ENCODE data around the gene CAMK2A. TPM values are rescaled to one million over a fixed set of nuclear protein-coding genes. Genes with fewer than 3 reads are reported as not detected.

The CAMK2A gene
- total RNA-seq, 4 donors from 2014 or later = 1.2 TPM; not detected in 3

- Histone ChIP-seq H3K4me1 (peaks cover 0 to 13% (median 4%) of the 10 kb centered on the region in 4 donors), H3K27me3 (no peaks in the 10 kb centered on the region), H3K4me3 (no peak overlapping the region), H3K27ac (no peak overlapping the region), H3K36me3 (no peaks in the 10 kb centered on the region), H3K9me3 (no peaks in the 10 kb centered on the region)
- TF ChIP-seq, protein P1, sequence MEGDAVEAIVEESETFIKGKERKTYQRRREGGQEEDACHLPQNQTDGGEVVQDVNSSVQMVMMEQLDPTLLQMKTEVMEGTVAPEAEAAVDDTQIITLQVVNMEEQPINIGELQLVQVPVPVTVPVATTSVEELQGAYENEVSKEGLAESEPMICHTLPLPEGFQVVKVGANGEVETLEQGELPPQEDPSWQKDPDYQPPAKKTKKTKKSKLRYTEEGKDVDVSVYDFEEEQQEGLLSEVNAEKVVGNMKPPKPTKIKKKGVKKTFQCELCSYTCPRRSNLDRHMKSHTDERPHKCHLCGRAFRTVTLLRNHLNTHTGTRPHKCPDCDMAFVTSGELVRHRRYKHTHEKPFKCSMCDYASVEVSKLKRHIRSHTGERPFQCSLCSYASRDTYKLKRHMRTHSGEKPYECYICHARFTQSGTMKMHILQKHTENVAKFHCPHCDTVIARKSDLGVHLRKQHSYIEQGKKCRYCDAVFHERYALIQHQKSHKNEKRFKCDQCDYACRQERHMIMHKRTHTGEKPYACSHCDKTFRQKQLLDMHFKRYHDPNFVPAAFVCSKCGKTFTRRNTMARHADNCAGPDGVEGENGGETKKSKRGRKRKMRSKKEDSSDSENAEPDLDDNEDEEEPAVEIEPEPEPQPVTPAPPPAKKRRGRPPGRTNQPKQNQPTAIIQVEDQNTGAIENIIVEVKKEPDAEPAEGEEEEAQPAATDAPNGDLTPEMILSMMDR (IDR thresholded peaks at IDR 0.05) = no peak
- no peak for TF ChIP-seq POLR2A (IDR thresholded peaks at IDR 0.05)
- no peak for DNase-seq
Measured at GRCh38 chr5:150221471-150221870, 68.1 kb downstream of the CAMK2A start.

- Histone ChIP-seq H3K4me1 (peaks cover 0 to 24% (median 4%) of the 10 kb centered on the region in 4 donors), H3K36me3 (no peaks in the 10 kb centered on the region), H3K9me3 (no peaks in the 10 kb centered on the region)
Measured at GRCh38 chr5:150219861-150220260, 69.7 kb downstream of the CAMK2A start.

GRCh38 chr5:150219142-150219541 lies 70.4 kb downstream of the CAMK2A start:
- TF ChIP-seq POLR2A (IDR thresholded peaks at IDR 0.05) = no peak
- TF ChIP-seq, protein P1 (IDR thresholded peaks at IDR 0.05) = no peak
- Histone ChIP-seq H3K4me1 (peaks cover 0 to 24% (median 4%) of the 10 kb centered on the region in 4 donors), H3K27me3 (no peaks in the 10 kb centered on the region), H3K4me3 (no peak overlapping the region), H3K36me3 (no peaks in the 10 kb centered on the region), H3K27ac (no peak overlapping the region), H3K9me3 (no peaks in the 10 kb centered on the region)
- no peak for DNase-seq

More at GRCh38 chr5:150219861-150220260, 69.7 kb downstream of the CAMK2A start:
- no peak for DNase-seq
- Histone ChIP-seq H3K27ac (no peak overlapping the region), H3K4me3 (no peak overlapping the region), H3K27me3 (no peaks in the 10 kb centered on the region)
- TF ChIP-seq POLR2A (IDR thresholded peaks at IDR 0.05) = no peak
- TF ChIP-seq, protein P1 (IDR thresholded peaks at IDR 0.05) = no peak

DNA sequence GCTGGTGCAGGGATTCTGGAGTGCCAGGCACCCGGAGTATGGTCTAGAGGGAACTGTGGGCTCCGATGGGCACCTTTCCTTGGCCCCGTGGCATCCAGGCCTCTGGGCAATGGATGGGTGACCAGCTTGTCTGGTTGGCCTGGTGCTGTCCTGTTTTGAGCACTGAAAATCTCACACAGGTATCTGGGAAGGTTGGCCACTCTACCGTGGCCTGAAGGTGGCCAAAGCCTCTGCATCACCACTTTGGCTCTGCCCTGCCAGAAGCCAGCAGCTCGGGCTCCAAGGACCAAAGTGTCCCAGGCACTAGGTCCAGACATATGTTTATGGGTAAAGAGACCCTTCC lies 70.9 kb downstream of the CAMK2A start:
- DNase-seq = no peak

GRCh38 chr5:150217873-150218692 lies 71.5 kb downstream of the CAMK2A start:
- Histone ChIP-seq H3K4me1 (peaks cover 0 to 24% (median 4%) of the 10 kb centered on the region in 4 donors), H3K27ac (peak overlapping the region in 1 of 4 donors; percentile 31), H3K36me3 (no peaks in the 10 kb centered on the region), H3K9me3 (no peaks in the 10 kb centered on the region), H3K27me3 (no peaks in the 10 kb centered on the region), H3K4me3 (no peak overlapping the region)
- peak; percentile 60 to 91 (median 87) for DNase-seq
- TF ChIP-seq POLR2A (IDR thresholded peaks at IDR 0.05) = no peak
- TF ChIP-seq, protein P1 (IDR thresholded peaks at IDR 0.05) = peak; percentile 74 to 98 (median 96)

More for the DNA sequence above, 70.9 kb downstream of the CAMK2A start:
- TF ChIP-seq, protein P1 (IDR thresholded peaks at IDR 0.05) = no peak
- TF ChIP-seq POLR2A (IDR thresholded peaks at IDR 0.05) = no peak
- Histone ChIP-seq H3K4me1 (peaks cover 0 to 24% (median 4%) of the 10 kb centered on the region in 4 donors), H3K9me3 (no peaks in the 10 kb centered on the region), H3K27ac (no peak overlapping the region), H3K27me3 (no peaks in the 10 kb centered on the region), H3K36me3 (no peaks in the 10 kb centered on the region), H3K4me3 (no peak overlapping the region)

Measured in Peyer's patch (tissue), 4 donors.